Measurements from ENCODE around the gene PM20D2.

GRCh38 chr6:89154131-89154530 lies 8.3 kb downstream of the PM20D2 start:
- TF ChIP-seq CTCF (IDR thresholded peaks at IDR 0.05; ENCODE audit: low read depth, low read length, poor library complexity, severe bottlenecking) (no peak), EZH2phosphoT487 (IDR thresholded peaks at IDR 0.05; ENCODE audit: borderline replicate concordance, low read length) (no peak)

Measured in DOHH2 (cell line).